ENCODE results near the gene DPEP3. TPM values are rescaled to one million over a fixed set of nuclear protein-coding genes. Genes with fewer than 3 reads are reported as not detected.
A peak's percentile ranks its signal among the peaks of the same experiment; 100 is the strongest.
"Not testable (repeated sequence)": the region's sequence is repeated elsewhere in the genome, so short reads cannot be mapped to it uniquely, and the experiment has no call there.

The DPEP3 gene
- total RNA-seq, 2 experiments from 2014 or later, result 0.10 TPM

DNA sequence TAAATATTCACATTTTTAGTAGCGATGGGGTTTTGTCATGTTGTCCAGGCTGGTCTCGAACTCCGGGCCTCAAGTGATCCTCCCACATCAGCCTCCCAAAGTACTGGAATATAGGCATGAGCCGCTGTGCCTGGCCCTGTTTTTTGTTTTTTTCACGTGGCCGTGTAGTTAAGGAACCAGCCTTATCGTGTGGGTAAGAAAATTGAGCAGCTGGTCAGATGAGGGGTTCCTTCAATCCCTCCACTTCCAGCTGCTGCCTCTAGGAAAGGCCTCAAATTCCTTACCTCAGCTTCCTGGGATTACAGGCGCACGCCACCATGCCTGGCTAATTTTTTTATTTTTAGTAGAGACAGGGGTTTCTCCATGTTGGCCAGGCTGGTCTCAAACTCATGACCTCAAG is 24.9 kb upstream of the DPEP3 start:
- Mint-ChIP-seq H3K4me1 (peaks cover 32% of the 10 kb centered on the region), H3K27ac (peak overlapping the region; percentile 92), H3K36me3 (ENCODE audit: low read depth) (peaks cover 3% of the 10 kb centered on the region), H3K4me3 (no peak overlapping the region), H3K9me3 (no peaks in the 10 kb centered on the region), H3K27me3 (no peaks in the 10 kb centered on the region)
- POLR2A ChIA-PET, result no interaction called here
- CTCF ChIA-PET, result interaction anchor here (0.9 to 2.2 kb wide), 3 partner anchors 14 to 223 kb away, joined by 3 to 6 read pairs (median 3); no protein-coding TSS in a partner anchor
- DNase-seq, result no peak

GRCh38 chr16:68003031-68003430 is 22.7 kb upstream of the DPEP3 start:
- peaks cover 45% of the 10 kb centered on the region for H3K4me1 Mint-ChIP-seq
- H3K27me3 Mint-ChIP-seq, result no peaks in the 10 kb centered on the region
- DNase-seq, result no peak
- no peak overlapping the region for H3K4me3 Mint-ChIP-seq
- POLR2A ChIA-PET, result interaction anchor here (0.6 to 0.7 kb wide), 2 partner anchors 119 to 275 kb away, joined by 3 to 4 read pairs; no protein-coding TSS in a partner anchor
- peaks cover 3% of the 10 kb centered on the region for H3K9me3 Mint-ChIP-seq
- no peak overlapping the region for H3K27ac Mint-ChIP-seq
- peaks cover 13% of the 10 kb centered on the region for H3K36me3 Mint-ChIP-seq (ENCODE audit: low read depth)
- CTCF ChIA-PET, result interaction anchor here (0.6 to 2.3 kb wide), 8 partner anchors 9 to 483 kb away, joined by 3 to 8 read pairs (median 4); no protein-coding TSS in a partner anchor

- Mint-ChIP-seq H3K4me3 (peak overlapping the region; percentile 72), H3K36me3 (ENCODE audit: low read depth) (peaks cover 17% of the 10 kb centered on the region), H3K4me1 (peaks cover 43% of the 10 kb centered on the region), H3K27ac (peak overlapping the region; percentile 93), H3K27me3 (no peaks in the 10 kb centered on the region), H3K9me3 (peaks cover 6% of the 10 kb centered on the region)
- ChIA-PET POLR2A (interaction anchor here (0.6 kb wide), 1 partner anchor 1063 kb away, joined by 5 read pairs; no protein-coding TSS in a partner anchor), CTCF (interaction anchor here (0.7 to 2.9 kb wide), 4 partner anchors 8 to 40 kb away, joined by 3 to 12 read pairs (median 3); no protein-coding TSS in a partner anchor)
- DNase-seq, result no peak
These were observed 20.2 kb upstream of the DPEP3 start for GRCh38 chr16:68000450-68000849.

GRCh38 chr16:67999985-68000384 is 19.7 kb upstream of the DPEP3 start:
- H3K36me3 Mint-ChIP-seq (ENCODE audit: low read depth), result peaks cover 21% of the 10 kb centered on the region
- no peak for DNase-seq
- peaks cover 6% of the 10 kb centered on the region for H3K9me3 Mint-ChIP-seq
- H3K4me3 Mint-ChIP-seq, result peak overlapping the region; percentile 72
- ChIA-PET CTCF (interaction anchor here (0.5 to 2.9 kb wide), 5 partner anchors 9 to 40 kb away, joined by 3 to 12 read pairs (median 3); no protein-coding TSS in a partner anchor), POLR2A (interaction anchor here (0.6 kb wide), 1 partner anchor 1063 kb away, joined by 5 read pairs; no protein-coding TSS in a partner anchor)
- H3K4me1 Mint-ChIP-seq, result peaks cover 46% of the 10 kb centered on the region
- no peaks in the 10 kb centered on the region for H3K27me3 Mint-ChIP-seq
- H3K27ac Mint-ChIP-seq, result peak overlapping the region; percentile 93

DNA sequence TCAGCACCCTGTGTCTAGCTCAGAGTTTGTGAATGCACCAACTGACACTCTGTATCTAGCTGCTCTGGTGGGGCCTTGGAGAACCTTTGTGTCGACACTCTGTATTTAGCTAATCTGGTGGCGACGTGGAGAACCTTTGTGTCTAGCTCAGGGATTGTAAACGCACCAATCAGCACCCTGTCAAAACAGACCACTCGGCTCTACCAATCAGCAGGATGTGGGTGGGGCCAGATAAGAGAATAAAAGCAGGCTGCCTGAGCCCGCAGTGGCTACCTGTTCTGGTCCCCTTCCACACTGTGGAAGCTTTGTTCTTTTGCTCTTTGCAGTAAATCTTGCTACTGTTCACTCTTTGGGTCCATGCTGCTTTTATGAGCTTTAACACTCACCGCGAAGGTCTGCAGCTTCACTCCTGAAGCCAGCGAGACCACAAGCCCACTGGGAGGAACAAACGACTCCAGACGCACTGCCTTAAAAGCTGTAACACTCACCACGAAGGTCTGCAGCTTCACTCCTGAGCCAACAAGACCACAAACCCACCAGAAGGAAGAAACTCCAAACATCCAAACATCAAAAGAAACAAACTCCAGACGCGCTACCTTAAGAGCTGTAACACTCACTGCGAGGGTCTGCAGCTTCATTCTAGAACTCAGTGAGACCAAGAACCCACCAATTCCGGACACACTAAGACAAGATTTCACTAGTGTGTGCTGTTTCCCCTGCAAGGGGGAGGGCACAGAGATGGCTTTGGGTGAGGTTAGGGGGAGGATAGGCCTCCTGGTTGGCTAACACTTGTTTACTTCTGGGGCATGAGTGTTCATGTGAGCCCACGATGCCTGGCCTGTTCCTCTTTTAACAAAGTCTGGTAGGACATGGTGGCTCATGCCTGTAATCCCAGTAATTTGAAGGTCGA is 18.7 kb upstream of the DPEP3 start, which contains the start of gene DPEP2:
Gene DPEP2 (minus strand): TSS at position 706 of the 910 bp plus-strand sequence. CDS start 6,272 bp downstream, outside the sequence.
- peak within 1 kb of the TSS; percentile 72 for H3K4me3 Mint-ChIP-seq
- H3K9me3 Mint-ChIP-seq, H3K27me3 Mint-ChIP-seq: not testable (repeated sequence)
- peaks cover 21% of the 10 kb centered on the region for H3K36me3 Mint-ChIP-seq (ENCODE audit: low read depth)
- CTCF ChIA-PET, result interaction anchor here (0.6 to 2.9 kb wide), 12 partner anchors 9 to 182 kb away, joined by 3 to 12 read pairs (median 4); partner anchors contain the start of genes DDX28, DPEP2NB and DUS2
- peaks cover 47% of the 10 kb centered on the region for H3K4me1 Mint-ChIP-seq
- H3K27ac Mint-ChIP-seq, result peak within 1 kb of the TSS; percentile 93
- POLR2A ChIA-PET, result interaction anchor here (0.6 kb wide), 1 partner anchor 77 kb away, joined by 4 read pairs; no protein-coding TSS in a partner anchor
- DNase-seq, result peak; percentile 63

DNA sequence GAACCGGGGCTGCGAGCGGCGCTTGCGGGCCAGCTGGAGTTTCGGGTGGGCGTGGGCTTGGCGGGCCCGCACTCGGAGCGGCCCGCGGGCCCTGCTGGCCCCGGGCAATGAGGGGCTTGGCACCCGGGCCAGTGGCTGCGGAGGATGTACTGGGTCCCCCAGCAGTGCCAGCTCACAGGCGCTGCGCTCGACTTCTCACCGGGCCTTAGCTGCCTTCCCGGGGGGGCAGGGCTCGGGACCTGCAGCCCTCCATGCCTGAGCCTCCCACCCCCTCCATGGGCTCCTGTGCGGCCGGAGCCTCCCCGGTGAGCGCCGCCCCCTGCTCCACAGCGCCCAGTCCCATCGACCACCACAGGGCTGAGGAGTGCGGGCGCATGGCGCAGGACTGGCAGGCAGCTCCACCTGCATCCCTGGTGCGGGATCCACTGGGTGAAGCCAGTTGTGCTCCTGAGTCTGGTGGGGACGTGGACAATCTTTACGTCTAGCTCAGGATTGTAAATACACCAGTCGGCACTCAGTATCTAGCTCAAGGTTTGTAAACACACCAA is 18.0 kb upstream of the DPEP3 start:
- H3K27me3 Mint-ChIP-seq, POLR2A ChIA-PET, H3K9me3 Mint-ChIP-seq, H3K4me3 Mint-ChIP-seq, DNase-seq: not testable (repeated sequence)
- H3K4me1 Mint-ChIP-seq, result peaks cover 54% of the 10 kb centered on the region
- CTCF ChIA-PET, result interaction anchor here (0.7 to 2.9 kb wide), 10 partner anchors 12 to 57 kb away, joined by 3 to 12 read pairs (median 4); partner anchors contain the start of genes DDX28, DPEP2NB and DUS2
- H3K27ac Mint-ChIP-seq, result peak overlapping the region; percentile 93
- peaks cover 21% of the 10 kb centered on the region for H3K36me3 Mint-ChIP-seq (ENCODE audit: low read depth)

DNA sequence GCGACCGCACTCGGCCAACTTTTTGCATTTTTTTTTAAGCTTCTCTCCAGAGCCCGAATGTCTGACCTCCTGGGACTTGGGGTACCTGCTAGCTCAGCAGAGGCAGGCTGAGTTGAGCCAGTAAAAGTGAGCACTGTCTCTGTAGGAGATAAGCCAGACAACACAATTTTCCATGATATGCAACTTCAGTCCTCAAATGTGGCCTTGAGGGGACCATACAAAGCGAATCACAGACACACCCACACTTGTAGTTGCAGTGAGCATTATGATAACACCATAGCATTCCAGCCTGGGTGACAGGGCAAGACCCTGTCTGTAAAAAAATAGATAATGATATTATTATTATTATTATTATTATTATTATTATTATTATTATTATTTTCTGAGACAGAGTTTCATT is 16.4 kb upstream of the DPEP3 start:
- ChIA-PET CTCF (interaction anchor here (1.5 to 2.2 kb wide), 2 partner anchors 27 to 77 kb away, joined by 4 to 5 read pairs; partner anchors contain the start of genes DDX28 and DUS2), POLR2A (no interaction called here)
- Mint-ChIP-seq H3K4me3 (no peak overlapping the region), H3K4me1 (peaks cover 61% of the 10 kb centered on the region), H3K9me3 (peaks cover 6% of the 10 kb centered on the region), H3K27me3 (no peaks in the 10 kb centered on the region), H3K36me3 (ENCODE audit: low read depth) (peaks cover 21% of the 10 kb centered on the region), H3K27ac (peak overlapping the region; percentile 19)
- no peak for DNase-seq

- ChIA-PET CTCF (interaction anchor here (0.6 to 2.2 kb wide), 4 partner anchors 27 to 336 kb away, joined by 3 to 7 read pairs (median 6); partner anchors contain the start of genes DDX28 and DUS2), POLR2A (no interaction called here)
- H3K9me3 Mint-ChIP-seq, result peaks cover 6% of the 10 kb centered on the region
- peaks cover 53% of the 10 kb centered on the region for H3K4me1 Mint-ChIP-seq
- no peaks in the 10 kb centered on the region for H3K27me3 Mint-ChIP-seq
- H3K4me3 Mint-ChIP-seq, result no peak overlapping the region
- peak overlapping the region; percentile 84 for H3K27ac Mint-ChIP-seq
- DNase-seq, result no peak
- H3K36me3 Mint-ChIP-seq (ENCODE audit: low read depth), result peaks cover 21% of the 10 kb centered on the region
These were observed 15.1 kb upstream of the DPEP3 start for GRCh38 chr16:67995423-67995822.

DNA sequence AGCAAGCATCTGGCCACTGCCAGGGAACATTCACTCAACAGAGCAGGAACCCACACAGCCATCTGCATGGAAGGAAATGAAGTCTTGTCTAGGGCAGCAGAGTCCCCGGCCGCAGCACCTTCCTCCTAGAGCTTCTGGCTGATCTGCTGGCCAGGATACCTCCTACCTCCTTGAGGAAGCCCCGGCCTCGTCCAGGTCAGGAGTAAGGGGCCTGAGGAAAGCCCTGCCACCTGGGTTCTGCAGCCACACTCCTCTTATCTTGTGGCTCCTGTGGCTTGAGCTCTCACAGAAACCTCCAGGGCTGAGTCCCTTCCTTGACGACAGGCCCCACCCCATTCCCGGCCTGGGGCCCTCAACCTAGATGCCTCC is 13.7 kb upstream of the DPEP3 start:
- peaks cover 16% of the 10 kb centered on the region for H3K36me3 Mint-ChIP-seq (ENCODE audit: low read depth)
- CTCF ChIA-PET, result interaction anchor here (0.7 to 1.3 kb wide), 7 partner anchors 9 to 178 kb away, joined by 3 to 7 read pairs (median 4); partner anchors contain the start of gene DPEP3
- H3K9me3 Mint-ChIP-seq, DNase-seq, H3K27me3 Mint-ChIP-seq, POLR2A ChIA-PET: not testable (repeated sequence)
- peak overlapping the region; percentile 79 for H3K4me3 Mint-ChIP-seq
- peak overlapping the region; percentile 99 for H3K27ac Mint-ChIP-seq
- H3K4me1 Mint-ChIP-seq, result peaks cover 39% of the 10 kb centered on the region

GRCh38 chr16:67993207-67994039 is 13.1 kb upstream of the DPEP3 start:
- peak overlapping the region; percentile 79 for H3K4me3 Mint-ChIP-seq
- CTCF ChIA-PET, result interaction anchor here (0.7 to 1.3 kb wide), 7 partner anchors 8 to 177 kb away, joined by 3 to 7 read pairs (median 4); partner anchors contain the start of gene DPEP3
- POLR2A ChIA-PET, result no interaction called here

DNA sequence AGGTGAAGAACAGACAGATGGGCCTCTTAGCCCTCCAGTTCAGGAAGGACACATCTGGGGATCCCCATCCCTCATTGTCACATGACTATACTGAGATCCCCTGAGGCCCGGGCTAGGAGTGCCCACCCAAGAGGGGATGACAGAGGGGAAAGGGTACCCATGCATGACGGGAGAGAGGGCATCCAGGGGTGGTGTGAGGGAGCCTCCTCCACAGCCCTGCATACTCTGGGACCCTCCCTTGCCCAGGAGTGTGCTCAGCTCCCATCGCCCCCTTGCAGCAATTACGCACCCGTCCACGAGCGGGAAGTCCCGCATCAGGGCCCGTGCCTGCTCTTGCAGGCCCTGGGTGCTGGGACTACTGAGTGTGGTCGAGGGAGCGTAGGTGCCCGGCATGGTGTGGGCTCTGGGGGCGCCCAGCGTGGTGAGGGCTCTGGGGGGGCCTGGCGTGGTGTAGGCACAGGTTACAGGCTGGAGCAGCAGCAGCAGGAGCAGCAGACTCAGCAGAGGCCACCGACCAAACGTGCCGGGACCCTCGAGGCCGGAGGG is 12.4 kb upstream of the DPEP3 start:
- no peaks in the 10 kb centered on the region for H3K27me3 Mint-ChIP-seq

More at GRCh38 chr16:67993207-67994039, 13.1 kb upstream of the DPEP3 start:
- peak; percentile 82 for DNase-seq
- H3K27ac Mint-ChIP-seq, result peak overlapping the region; percentile 99
- no peaks in the 10 kb centered on the region for H3K27me3 Mint-ChIP-seq
- H3K36me3 Mint-ChIP-seq (ENCODE audit: low read depth), result peaks cover 10% of the 10 kb centered on the region
- peaks cover 3% of the 10 kb centered on the region for H3K9me3 Mint-ChIP-seq
- H3K4me1 Mint-ChIP-seq, result peaks cover 34% of the 10 kb centered on the region

More for the DNA sequence above, 12.4 kb upstream of the DPEP3 start:
- no peak for DNase-seq
- Mint-ChIP-seq H3K4me3 (no peak overlapping the region), H3K9me3 (peaks cover 3% of the 10 kb centered on the region), H3K4me1 (peaks cover 34% of the 10 kb centered on the region), H3K36me3 (ENCODE audit: low read depth) (peaks cover 10% of the 10 kb centered on the region), H3K27ac (peak overlapping the region; percentile 99)
- ChIA-PET POLR2A (no interaction called here), CTCF (interaction anchor here (0.8 to 1.8 kb wide), 6 partner anchors 12 to 176 kb away, joined by 3 to 5 read pairs (median 3); partner anchors contain the start of genes DDX28, DPEP2NB and DUS2)
